ENCODE data around the gene ZFHX3. TPM values are rescaled to one million over a fixed set of nuclear protein-coding genes. Genes with fewer than 3 reads are reported as not detected.

Gene ZFHX3
- total RNA-seq, 1 experiment from 2014 or later, result 1.5 TPM

- Histone ChIP-seq H3K14ac (ENCODE audit: insufficient read depth, low read length) (no peak overlapping the region), H3T11ph (ENCODE audit: low read length) (no peak overlapping the region), H3K18ac (ENCODE audit: insufficient read length, low read depth, low read length) (no peak overlapping the region), H3K27me3 (ENCODE audit: insufficient read depth, low read length) (peaks cover 11% of the 10 kb centered on the region), H3K9me3 (ENCODE audit: control insufficient read depth, low read depth, low read length) (no peaks in the 10 kb centered on the region), H3K23me2 (ENCODE audit: insufficient read length, low read depth, low read length, poor library complexity, severe bottlenecking) (no peaks in the 10 kb centered on the region), H2BK15ac (ENCODE audit: low read depth, low read length) (no peak overlapping the region), H3K4ac (ENCODE audit: low read depth, low read length) (no peak overlapping the region), H3K79me2 (ENCODE audit: insufficient read depth, low read length) (no peaks in the 10 kb centered on the region), H3K79me1 (ENCODE audit: insufficient read depth, low read depth, low read length, poor library complexity, severe bottlenecking) (no peaks in the 10 kb centered on the region), H4K20me1 (ENCODE audit: control insufficient read depth, insufficient read depth, insufficient read length) (no peaks in the 10 kb centered on the region), H4K5ac (ENCODE audit: insufficient read length, low read depth, low read length) (no peak overlapping the region), H2BK5ac (ENCODE audit: insufficient read length, low read length) (no peak overlapping the region), H4K91ac (ENCODE audit: insufficient read length, low read depth, low read length) (no peak overlapping the region), H2BK20ac (ENCODE audit: low read depth, low read length, poor library complexity, severe bottlenecking) (no peak overlapping the region), H2BK12ac (ENCODE audit: insufficient read length, low read depth, low read length) (no peak overlapping the region), H3K4me1 (ENCODE audit: insufficient read depth, low read length) (peaks cover 3% of the 10 kb centered on the region; the same call in 1 of the 2 replicates), H3K4me2 (ENCODE audit: insufficient read depth, insufficient read length, low read length) (no peak overlapping the region), H3K56ac (ENCODE audit: insufficient read length, low read depth, low read length) (no peak overlapping the region), H4K8ac (replicated peaks; ENCODE audit: insufficient read length, low read depth, low read length) (no peak overlapping the region), H2AK5ac (ENCODE audit: insufficient read length, low read length) (no peak overlapping the region), H2AFZ (ENCODE audit: low read length) (no peak overlapping the region), H3K9ac (ENCODE audit: extremely low read depth, insufficient read length, low read length) (no peak overlapping the region), H3K27ac (ENCODE audit: insufficient read length, low read depth, low read length) (no peak overlapping the region), H2BK120ac (ENCODE audit: low read depth, low read length, poor library complexity, severe bottlenecking) (no peak overlapping the region), H3K23ac (ENCODE audit: insufficient read length, low read depth, low read length) (no peak overlapping the region)
- no peak for TF ChIP-seq CTCF (conservative IDR thresholded peaks at IDR 0.05)
- Mint-ChIP-seq H3K27me3 (ENCODE audit: low read depth) (peaks cover 91% of the 10 kb centered on the region), H3K4me1 (peaks cover 12 to 18% of the 10 kb centered on the region in 2 experiments), H3K27ac (no peak overlapping the region), H3K9me3 (no peaks in the 10 kb centered on the region), H3K4me3 (no peak overlapping the region), H3K36me3 (ENCODE audit: insufficient read depth in 1 of 3, low read depth in 3 of 3) (no peaks in the 10 kb centered on the region)
- WGBS (ENCODE audit: extremely low coverage, insufficient read length, low lambda C conversion rate), result no CpG with 5 or more reads among the region's 12 CpGs
- DNase-seq, result no peak
Measured at GRCh38 chr16:73021866-73022495, 25.9 kb downstream of the ZFHX3 start.

All from H9 (cell line).